ENCODE measurements around the gene LRP10.

Gene LRP10

DNA sequence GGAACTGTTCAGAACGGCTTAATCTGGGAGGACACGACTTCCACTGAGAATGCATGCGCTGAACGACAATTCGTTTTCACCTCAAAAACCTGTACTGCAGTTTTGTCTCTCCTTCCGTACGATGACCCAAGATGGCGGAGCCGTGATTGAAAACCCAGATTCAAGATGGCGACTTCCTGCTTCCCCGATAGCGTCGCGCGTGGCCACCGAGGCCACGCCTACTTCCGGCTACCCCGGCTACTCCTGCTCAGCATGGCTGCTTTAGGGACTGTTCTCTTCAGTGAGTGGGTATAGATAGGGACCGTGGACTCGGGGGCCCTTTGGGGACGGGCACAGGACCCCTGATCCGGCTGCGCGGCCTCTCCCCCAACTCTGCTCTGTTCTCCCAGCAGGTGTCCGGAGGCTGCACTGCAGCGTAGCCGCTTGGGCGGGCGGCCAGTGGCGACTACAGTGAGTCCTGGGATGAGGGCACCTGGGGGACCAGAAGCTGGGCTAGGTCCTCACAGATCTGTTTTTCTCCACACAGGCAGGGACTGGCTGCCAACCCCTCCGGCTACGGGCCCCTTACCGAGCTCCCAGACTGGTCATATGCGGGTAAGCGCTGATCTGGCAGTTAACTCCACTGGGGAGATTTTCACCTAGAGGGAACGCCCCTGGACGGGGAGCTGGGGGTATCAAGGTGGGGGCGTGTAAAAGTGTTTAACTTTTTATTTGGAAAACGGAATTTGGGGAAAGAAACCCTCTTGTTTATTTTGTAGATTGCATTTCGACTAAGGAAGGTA is 41.7 kb upstream of the LRP10 start, which contains the start of gene MRPL52:
MRPL52 (plus strand) TSS at position 227 of the 782 bp plus-strand sequence; CDS start at position 253, 26 bp downstream.
- no peaks in the 10 kb centered on the region for H3K27me3 ChIP-seq (replicated peaks; ENCODE audit: control insufficient read depth, insufficient read depth, low read length)
- TF ChIP-seq, protein P1, sequence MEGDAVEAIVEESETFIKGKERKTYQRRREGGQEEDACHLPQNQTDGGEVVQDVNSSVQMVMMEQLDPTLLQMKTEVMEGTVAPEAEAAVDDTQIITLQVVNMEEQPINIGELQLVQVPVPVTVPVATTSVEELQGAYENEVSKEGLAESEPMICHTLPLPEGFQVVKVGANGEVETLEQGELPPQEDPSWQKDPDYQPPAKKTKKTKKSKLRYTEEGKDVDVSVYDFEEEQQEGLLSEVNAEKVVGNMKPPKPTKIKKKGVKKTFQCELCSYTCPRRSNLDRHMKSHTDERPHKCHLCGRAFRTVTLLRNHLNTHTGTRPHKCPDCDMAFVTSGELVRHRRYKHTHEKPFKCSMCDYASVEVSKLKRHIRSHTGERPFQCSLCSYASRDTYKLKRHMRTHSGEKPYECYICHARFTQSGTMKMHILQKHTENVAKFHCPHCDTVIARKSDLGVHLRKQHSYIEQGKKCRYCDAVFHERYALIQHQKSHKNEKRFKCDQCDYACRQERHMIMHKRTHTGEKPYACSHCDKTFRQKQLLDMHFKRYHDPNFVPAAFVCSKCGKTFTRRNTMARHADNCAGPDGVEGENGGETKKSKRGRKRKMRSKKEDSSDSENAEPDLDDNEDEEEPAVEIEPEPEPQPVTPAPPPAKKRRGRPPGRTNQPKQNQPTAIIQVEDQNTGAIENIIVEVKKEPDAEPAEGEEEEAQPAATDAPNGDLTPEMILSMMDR (IDR thresholded peaks at IDR 0.05; ENCODE audit: insufficient read depth, low read length, poor library complexity, severe bottlenecking): no peak
- peaks cover 5% of the 10 kb centered on the region for H3K36me3 ChIP-seq (ENCODE audit: control insufficient read depth, insufficient read depth, low read length)
- H3K4me3 ChIP-seq (replicated peaks; ENCODE audit: low read depth, low read length): peak within 1 kb of the TSS; percentile 80
- DNase-seq (ENCODE audit: extremely low read depth, insufficient read length): peak; percentile 96

DNA sequence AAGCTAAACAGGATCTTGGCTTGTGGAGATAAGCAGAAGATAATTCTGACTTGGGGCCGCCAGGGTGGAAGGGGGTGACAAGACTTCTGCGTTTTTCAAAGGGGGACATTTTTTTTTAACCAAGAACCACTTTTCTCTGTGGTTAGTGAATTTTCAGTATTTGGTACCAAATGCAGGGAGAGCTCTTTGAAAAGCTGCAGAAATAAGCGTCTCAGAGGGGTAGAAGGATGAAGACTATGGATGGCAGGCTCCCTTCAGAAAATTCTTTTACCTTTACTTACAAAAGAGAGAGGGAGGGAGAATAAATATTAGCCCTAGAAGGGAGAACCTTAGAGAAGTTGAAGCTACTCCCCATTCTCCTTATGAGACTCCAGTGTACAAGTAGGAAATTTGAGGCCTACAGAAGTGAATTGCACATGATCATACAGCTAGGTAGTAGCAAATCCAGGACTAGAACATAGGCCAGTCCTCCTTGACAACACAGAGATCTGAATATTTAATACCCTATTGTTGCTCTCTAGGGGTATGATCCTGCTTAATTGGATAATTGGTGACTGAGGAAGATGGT is 41.0 kb upstream of the LRP10 start:
- no peaks in the 10 kb centered on the region for H3K27me3 ChIP-seq (replicated peaks; ENCODE audit: control insufficient read depth, insufficient read depth, low read length)
- H3K4me3 ChIP-seq (replicated peaks; ENCODE audit: low read depth, low read length): peak overlapping the region; percentile 80
- peaks cover 5% of the 10 kb centered on the region for H3K36me3 ChIP-seq (ENCODE audit: control insufficient read depth, insufficient read depth, low read length)
- DNase-seq (ENCODE audit: extremely low read depth, insufficient read length): no peak
- TF ChIP-seq, protein P1 (IDR thresholded peaks at IDR 0.05; ENCODE audit: insufficient read depth, low read length, poor library complexity, severe bottlenecking): no peak

DNA sequence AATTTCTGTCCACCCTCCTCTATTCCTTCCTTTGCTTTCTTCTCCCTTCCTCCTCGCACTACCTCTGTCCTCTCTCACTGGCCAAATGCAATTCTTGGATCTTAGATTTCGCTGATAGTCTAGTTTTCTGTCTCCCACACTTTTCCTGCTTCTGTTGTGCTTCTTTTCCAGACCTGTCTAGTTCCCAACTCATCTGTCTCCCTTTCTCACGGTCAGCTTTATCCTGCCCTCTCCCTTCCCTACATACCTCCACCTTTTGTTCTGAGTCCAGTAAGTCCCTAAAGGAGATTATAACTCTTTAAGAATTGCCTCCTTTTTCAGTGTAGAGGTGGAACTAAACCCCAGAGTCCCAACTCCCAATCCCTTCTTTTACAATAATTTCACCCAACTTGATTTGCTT is 36.0 kb upstream of the LRP10 start:
- TF ChIP-seq, protein P1 (IDR thresholded peaks at IDR 0.05; ENCODE audit: insufficient read depth, low read length, poor library complexity, severe bottlenecking): no peak
- Histone ChIP-seq H3K36me3 (ENCODE audit: control insufficient read depth, insufficient read depth, low read length) (peaks cover 5% of the 10 kb centered on the region), H3K4me3 (replicated peaks; ENCODE audit: low read depth, low read length) (no peak overlapping the region), H3K27me3 (replicated peaks; ENCODE audit: control insufficient read depth, insufficient read depth, low read length) (no peaks in the 10 kb centered on the region)
- no peak for DNase-seq (ENCODE audit: extremely low read depth, insufficient read length)

DNA sequence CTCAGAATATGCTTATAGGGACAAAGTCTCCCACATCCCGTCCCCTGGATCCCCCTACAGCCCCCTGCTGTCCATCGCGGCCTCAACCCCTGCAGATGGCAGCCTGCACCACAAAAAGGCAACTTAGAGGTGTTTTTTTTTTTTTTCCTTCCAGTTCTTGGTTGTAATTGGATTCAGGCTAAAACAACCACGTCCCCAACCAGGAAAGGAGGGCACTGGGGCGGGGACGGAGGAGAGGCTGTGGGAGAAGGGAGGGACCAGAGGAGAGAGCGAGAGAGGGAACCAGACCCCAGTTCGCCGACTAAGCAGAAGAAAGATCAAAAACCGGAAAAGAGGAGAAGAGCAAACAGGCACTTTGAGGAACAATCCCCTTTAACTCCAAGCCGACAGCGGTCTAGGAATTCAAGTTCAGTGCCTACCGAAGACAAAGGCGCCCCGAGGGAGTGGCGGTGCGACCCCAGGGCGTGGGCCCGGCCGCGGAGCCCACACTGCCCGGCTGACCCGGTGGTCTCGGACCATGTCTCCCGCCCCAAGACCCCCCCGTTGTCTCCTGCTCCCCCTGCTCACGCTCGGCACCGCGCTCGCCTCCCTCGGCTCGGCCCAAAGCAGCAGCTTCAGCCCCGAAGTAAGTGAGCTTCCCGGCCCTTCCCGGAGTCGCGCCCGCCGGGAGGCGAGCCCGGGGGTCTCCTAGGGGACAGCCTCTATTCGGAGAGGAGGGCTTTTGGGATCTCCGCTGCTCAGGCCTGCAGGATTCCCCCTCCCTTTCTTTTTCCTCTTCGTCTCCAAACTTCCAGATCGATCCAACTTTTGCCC is 35.0 kb upstream of the LRP10 start, which contains the start of gene MMP14:
MMP14 (plus strand) TSS at position 285 of the 813 bp plus-strand sequence; CDS start at position 518, 233 bp downstream.
- H3K36me3 ChIP-seq (ENCODE audit: control insufficient read depth, insufficient read depth, low read length): peaks cover 5% of the 10 kb centered on the region
- DNase-seq (ENCODE audit: extremely low read depth, insufficient read length): no peak

DNA sequence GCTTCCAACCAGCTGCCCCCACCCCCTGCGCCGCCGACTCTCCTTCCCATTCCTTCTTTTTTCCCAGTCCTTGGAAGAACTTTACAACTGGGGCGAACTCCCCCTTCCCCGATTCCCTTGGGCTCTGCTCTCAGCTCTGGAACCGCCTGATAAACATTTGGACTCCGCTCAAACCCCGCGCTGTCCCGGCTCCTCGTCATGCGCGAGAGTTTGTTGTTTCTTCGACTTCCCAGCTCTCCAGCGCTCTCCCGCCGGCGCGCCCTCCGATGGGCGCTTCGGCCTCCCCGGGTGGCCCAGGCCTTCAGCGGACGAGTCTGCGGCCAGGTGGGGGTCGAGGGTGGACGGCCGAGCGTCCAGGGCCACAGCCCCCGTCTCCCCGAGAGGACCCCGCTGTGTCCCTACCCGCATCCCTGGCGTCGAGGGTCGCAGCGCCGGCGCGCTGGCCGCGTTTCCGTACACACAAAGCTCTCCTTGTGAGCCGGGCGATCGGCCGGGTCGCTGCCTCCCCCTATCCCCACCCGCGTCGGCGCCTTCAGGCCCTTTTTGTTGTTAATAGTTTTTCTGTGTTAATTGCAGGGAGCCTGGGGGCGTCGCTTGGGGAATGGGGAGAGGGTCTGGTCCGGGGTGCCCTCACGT is 34.3 kb upstream of the LRP10 start:
- DNase-seq (ENCODE audit: extremely low read depth, insufficient read length): no peak
- TF ChIP-seq, protein P1 (IDR thresholded peaks at IDR 0.05; ENCODE audit: insufficient read depth, low read length, poor library complexity, severe bottlenecking): no peak
- Histone ChIP-seq H3K4me3 (replicated peaks; ENCODE audit: low read depth, low read length) (no peak overlapping the region), H3K36me3 (ENCODE audit: control insufficient read depth, insufficient read depth, low read length) (peaks cover 5% of the 10 kb centered on the region), H3K27me3 (replicated peaks; ENCODE audit: control insufficient read depth, insufficient read depth, low read length) (no peaks in the 10 kb centered on the region)

More for the DNA sequence above, 35.0 kb upstream of the LRP10 start, which contains the start of gene MMP14:
- H3K27me3 ChIP-seq (replicated peaks; ENCODE audit: control insufficient read depth, insufficient read depth, low read length): no peaks in the 10 kb centered on the region
- no peak within 1 kb of the TSS for H3K4me3 ChIP-seq (replicated peaks; ENCODE audit: low read depth, low read length)
- TF ChIP-seq, protein P1 (IDR thresholded peaks at IDR 0.05; ENCODE audit: insufficient read depth, low read length, poor library complexity, severe bottlenecking): no peak
